KMS-11 (cell line): Measurements from ENCODE around the gene CAMTA1.

Experiments used
- H2AFZ ChIP-seq: fragments of 200-600 bp; sonication (generic); 2 replicates; pipeline ENCODE4 v1.6.1; 2016; ENCODE audit warnings: antibody characterized with exemption, mixed run types, low read depth
- H3K27ac ChIP-seq: fragments of 200-600 bp; sonication (generic); 2 replicates; pipeline ENCODE4 v1.6.1; 2016; ENCODE audit warnings: mild to moderate bottlenecking, mixed run types
- H3K27me3 ChIP-seq: fragments of 200-600 bp; sonication (generic); 2 replicates; pipeline ENCODE4 v1.6.1; 2017; ENCODE audit warnings: mild to moderate bottlenecking, low read depth, mixed run types, moderate library complexity; ENCODE audit not compliant: insufficient read depth
- H3K36me3 ChIP-seq: fragments of 200-600 bp; sonication (generic); 2 replicates; pipeline ENCODE4 v1.6.1; 2017; ENCODE audit warnings: mild to moderate bottlenecking, mixed run types; ENCODE audit not compliant: insufficient read depth
- H3K4me1 ChIP-seq: fragments of 200-600 bp; sonication (generic); 2 replicates; pipeline ENCODE4 v1.6.1; 2016; ENCODE audit warnings: mild to moderate bottlenecking, low read depth, mixed run types; ENCODE audit not compliant: poor library complexity, severe bottlenecking
- H3K4me2 ChIP-seq: fragments of 200-600 bp; sonication (generic); 2 replicates; pipeline ENCODE4 v1.7.0; 2016; ENCODE audit warnings: mild to moderate bottlenecking, mixed run types
- H3K4me3 ChIP-seq: fragments of 200-600 bp; sonication (generic); IDR thresholded peaks from 2 replicates; pipeline ENCODE4 v1.6.1; 2017; ENCODE audit warnings: low read depth, low read length, mixed read lengths; ENCODE audit not compliant: insufficient read depth
- H3K79me2 ChIP-seq: fragments of 200-600 bp; sonication (generic); 2 replicates; pipeline ENCODE4 v1.6.1; 2016; ENCODE audit warnings: low read depth, mixed run types; ENCODE audit not compliant: insufficient read depth
- H3K9ac ChIP-seq: fragments of 200-600 bp; sonication (generic); 2 replicates; pipeline ENCODE4 v1.6.1; 2016; ENCODE audit warnings: mild to moderate bottlenecking, mixed run types
- H4K20me1 ChIP-seq: fragments of 200-600 bp; sonication (generic); 2 replicates; pipeline ENCODE4 v1.6.1; 2016; ENCODE audit warnings: mild to moderate bottlenecking, mixed run types; ENCODE audit not compliant: insufficient read depth
- CTCF ChIP-seq: fragments of 200-600 bp; sonication (generic); conservative IDR thresholded peaks from 2 replicates; pipeline ENCODE4 v1.6.1; 2017; ENCODE audit warnings: low read depth, mild to moderate bottlenecking, antibody characterized with exemption, low read length, moderate library complexity, mixed read lengths

Gene CAMTA1

GRCh38 chr1:6811583-6811982 lies 26.3 kb downstream of the CAMTA1 start:
- H4K20me1 ChIP-seq, result peaks cover 10% of the 10 kb centered on the region; the same call in 1 of the 2 replicates
- no peak overlapping the region for H3K4me3 ChIP-seq
- no peak overlapping the region for H3K27ac ChIP-seq
- H3K9ac ChIP-seq, result no peak overlapping the region
- peaks cover 70% of the 10 kb centered on the region; the same call in 1 of the 2 replicates for H3K79me2 ChIP-seq
- H3K4me2 ChIP-seq, result no peak overlapping the region
- H3K36me3 ChIP-seq, result peaks cover 3% of the 10 kb centered on the region; the same call in 1 of the 2 replicates
- no peak for TF ChIP-seq CTCF
- no peaks in the 10 kb centered on the region for H3K27me3 ChIP-seq
- H3K4me1 ChIP-seq, result no peaks in the 10 kb centered on the region
- no peak overlapping the region for H2AFZ ChIP-seq

- H3K4me1 ChIP-seq, result peaks cover 6% of the 10 kb centered on the region
- H2AFZ ChIP-seq, result no peak overlapping the region
- peaks cover 10% of the 10 kb centered on the region; the same call in 1 of the 2 replicates for H4K20me1 ChIP-seq
- peaks cover 70% of the 10 kb centered on the region; the same call in 1 of the 2 replicates for H3K79me2 ChIP-seq
- TF ChIP-seq CTCF, result no peak
- no peak overlapping the region for H3K4me3 ChIP-seq
- no peak overlapping the region for H3K4me2 ChIP-seq
- no peak overlapping the region for H3K9ac ChIP-seq
- peaks cover 3% of the 10 kb centered on the region; the same call in 1 of the 2 replicates for H3K36me3 ChIP-seq
- no peaks in the 10 kb centered on the region for H3K27me3 ChIP-seq
- H3K27ac ChIP-seq, result no peak overlapping the region
These were observed 27.9 kb downstream of the CAMTA1 start for GRCh38 chr1:6813165-6813564.

GRCh38 chr1:6815726-6816125 lies 30.5 kb downstream of the CAMTA1 start:
- no peak for TF ChIP-seq CTCF
- H3K9ac ChIP-seq, result no peak overlapping the region
- H3K4me2 ChIP-seq, result no peak overlapping the region
- no peaks in the 10 kb centered on the region for H3K27me3 ChIP-seq
- H3K4me1 ChIP-seq, result peaks cover 31% of the 10 kb centered on the region
- no peak overlapping the region for H3K27ac ChIP-seq
- H3K36me3 ChIP-seq, result no peaks in the 10 kb centered on the region
- peaks cover 77% of the 10 kb centered on the region; the same call in 1 of the 2 replicates for H3K79me2 ChIP-seq
- H4K20me1 ChIP-seq, result 0 out of 2 replicates have a peak, but pooled peaks cover 7% of the 10 kb centered on the region
- no peak overlapping the region for H2AFZ ChIP-seq
- no peak overlapping the region for H3K4me3 ChIP-seq

- Histone ChIP-seq H3K79me2 (peaks cover 76% of the 10 kb centered on the region), H3K4me3 (no peak overlapping the region), H3K27me3 (no peaks in the 10 kb centered on the region), H3K9ac (no peak overlapping the region), H3K4me1 (peaks cover 68% of the 10 kb centered on the region), H3K27ac (peak overlapping the region; percentile 29; the same call in 1 of the 2 replicates), H3K36me3 (no peaks in the 10 kb centered on the region), H4K20me1 (no peaks in the 10 kb centered on the region), H3K4me2 (peak overlapping the region; percentile 66; the same call in 1 of the 2 replicates), H2AFZ (no peak overlapping the region)
- no peak for TF ChIP-seq CTCF
These were observed 34.2 kb downstream of the CAMTA1 start for GRCh38 chr1:6819246-6820040.
